HepG2 (cell line): ENCODE measurements around the gene BABAM2. TPM values are rescaled to one million over a fixed set of nuclear protein-coding genes. Genes with fewer than 3 reads are reported as not detected.

ENCODE experiments used
- ATAC-seq: fragments of 200-7000 bp; cut with Tn5 transposase; 3 replicates; pipeline ENCODE4 v1.9.1; 2020; ENCODE audit warnings: mild to moderate bottlenecking, moderate library complexity
- BruUV-seq: library from RNA; stranded (reverse); fragments of 400-500 nt; replicated peaks from 2 replicates; lab custom pipeline; 2021; lab: Mats Ljungman, UMichigan
- CTCF ChIA-PET: fragments of 300-600 bp; formaldehyde crosslinking; extraction: SDS; loops from one replicate; lab custom pipeline; 2021; ENCODE audit warnings: low total read pairs, inconsistent platforms, low intra/inter-chr PET ratio; lab: Yijun Ruan, JAX
- POLR2A ChIA-PET: fragments of 350-600 bp; sonication (Branson Sonifier 250); formaldehyde crosslinking; loops from one replicate; lab custom pipeline; 2020; ENCODE audit warnings: antibody characterized with exemption, inconsistent platforms; lab: Yijun Ruan, JAX
- DNase-seq: peaks from one replicate; pipeline ENCODE4 v3.0.0-alpha.2; 2015; ENCODE audit warnings: low spot score
- FAIRE-seq: peaks from 3 replicates; lab custom pipeline; 2011; peaks lifted over from hg19 to GRCh38; lab: Jason Lieb, UNC
- H2AFZ ChIP-seq: one replicate; pipeline ENCODE4 v1.6.1; 2011; ENCODE audit warnings: low read length, inconsistent platforms
- H3K27ac ChIP-seq: fragments of 300-600 bp; 3 replicates; pipeline ENCODE4 v1.8.0; 2011; ENCODE audit warnings: mixed run types, mild to moderate bottlenecking, mixed read lengths, low read length, inconsistent platforms; ENCODE audit not compliant: insufficient read depth; ENCODE audit errors: extremely low read length
- H3K27me3 ChIP-seq, 2 experiments: fragments of 200-600 bp in 1 of 2; 2 replicates in 1 of 2; 3 replicates in 1 of 2; pipeline versions ENCODE4 v1.6.0 to v1.8.0; 2011; ENCODE audit warnings: low read length in 2 of 2, mild to moderate bottlenecking in 2 of 2, moderate library complexity in 2 of 2, inconsistent platforms in 1 of 2; ENCODE audit not compliant: insufficient read depth in 2 of 2, control insufficient read depth in 1 of 2
- H3K36me3 ChIP-seq, 2 experiments: fragments of 200-600 bp in 1 of 2; replicated peaks in 1 of 2; 2 replicates in 1 of 2; 3 replicates in 1 of 2; pipeline versions ENCODE4 v1.5.1 to v1.8.0; 2011; ENCODE audit warnings: low read length in 2 of 2, inconsistent platforms in 1 of 2; ENCODE audit not compliant: insufficient read depth in 2 of 2, control insufficient read depth in 1 of 2
- H3K4me1 ChIP-seq: 2 replicates; pipeline ENCODE4 v1.5.1; 2012; ENCODE audit warnings: low read length, inconsistent platforms; ENCODE audit not compliant: insufficient read depth
- H3K4me2 ChIP-seq: 2 replicates; pipeline ENCODE4 v1.6.0; 2011; ENCODE audit warnings: low read depth, low read length, inconsistent platforms
- H3K4me3 ChIP-seq, 3 experiments: fragments of 200-600 bp in 1 of 3; sonication (generic), shearing (Covaris generic) in 1 of 3; replicated peaks in 1 of 3; 2 replicates each; pipeline ENCODE4 v1.5.1; 2011 to 2016; ENCODE audit warnings: low read length in 3 of 3, inconsistent platforms in 2 of 3, low read depth in 2 of 3, mild to moderate bottlenecking in 2 of 3, control low read depth in 1 of 3, mixed read lengths in 1 of 3; ENCODE audit not compliant: insufficient read depth in 1 of 3
- H3K79me2 ChIP-seq: one replicate; pipeline ENCODE4 v1.6.1; 2011; ENCODE audit warnings: low read length, inconsistent platforms; ENCODE audit not compliant: insufficient read depth
- H3K9ac ChIP-seq: 2 replicates; pipeline ENCODE4 v1.6.0; 2011; ENCODE audit warnings: mild to moderate bottlenecking, low read depth, low read length, inconsistent platforms; ENCODE audit not compliant: insufficient read depth
- H3K9me3 ChIP-seq: 2 replicates; pipeline ENCODE4 v1.5.1; 2012; ENCODE audit warnings: mild to moderate bottlenecking, low read length
- H4K20me1 ChIP-seq: 2 replicates; pipeline ENCODE4 v1.6.0; 2011; ENCODE audit warnings: inconsistent platforms, mild to moderate bottlenecking, low read length, moderate library complexity; ENCODE audit not compliant: insufficient read depth
- TOE1 ChIP-seq: sonication (generic); formaldehyde crosslinking; IDR thresholded peaks from 2 replicates; pipeline ENCODE4 v1.4.0; 2020; ENCODE audit warnings: mild to moderate bottlenecking, missing genetic modification reagents
- ZNF138 ChIP-seq: sonication (generic); formaldehyde crosslinking; IDR thresholded peaks from 2 replicates; pipeline ENCODE4 v1.5.0; 2020; ENCODE audit warnings: mild to moderate bottlenecking, low read depth, missing genetic modification reagents
- ZNF251 ChIP-seq: sonication (generic); formaldehyde crosslinking; IDR thresholded peaks from 2 replicates; pipeline ENCODE4 v1.9.0; 2021; ENCODE audit warnings: mild to moderate bottlenecking, missing genetic modification reagents
- ZNF292 ChIP-seq: sonication (generic); formaldehyde crosslinking; IDR thresholded peaks from 2 replicates; pipeline ENCODE4 v1.8.1; 2022; ENCODE audit warnings: mild to moderate bottlenecking, low read depth, missing genetic modification reagents, borderline replicate concordance
- ZNF761 ChIP-seq: sonication (generic); formaldehyde crosslinking; conservative IDR thresholded peaks from 2 replicates; pipeline ENCODE4 v1.4.0; 2020; ENCODE audit warnings: mild to moderate bottlenecking, missing genetic modification reagents
- WGBS: methylation state at CpG from one replicate; pipeline ENCODE4 v1.1.6; 2017; ENCODE audit warnings: low lambda C conversion rate; 5-methylcytosine and 5-hydroxymethylcytosine counted together
- in situ Hi-C: cut with HindIII; loops from 2 replicates; pipeline ENCODE4 v1.10.0; 2017; ENCODE audit warnings: low pct_unique_long_range_greater_than_20kb; ENCODE audit not compliant: extremely low pct_ligation_motif_present
- intact Hi-C: fragments of 100-400 bp; cut with micrococcal nuclease; formaldehyde crosslinking; loops from one replicate; pipeline ENCODE4 v1.10.0; 2022; ENCODE audit not compliant: unreplicated experiment
- polyA plus RNA-seq, 8 experiments: library from polyadenylated mRNA; depleted of rRNA in 3 of 8; stranded (reverse) in 7 of 8; unstranded in 1 of 8; fragments of >200 nt; fragmentation: Illumina TruSeq in 4 of 8; extraction: Trizol in 4 of 8; gene quantifications; 2 replicates each; pipeline versions ENCODE4 v1.2.1 to v1.2.3, GENCODE V29; 2011 to 2016; ENCODE audit warnings: low read depth in 4 of 8, missing spikeins in 1 of 8, mixed read lengths in 1 of 8; ENCODE audit not compliant: insufficient read depth in 1 of 8
- total RNA-seq, 5 experiments: library from RNA; depleted of rRNA; stranded (reverse); fragments of >200 nt; fragmentation: Illumina TruSeq; extraction: Trizol; gene quantifications; 2 replicates each; pipeline ENCODE4 v1.2.3, GENCODE V29; 2016; ENCODE audit warnings: low read depth in 1 of 5
- TF ChIP-seq, protein P1 (sequence below): sonication (generic); formaldehyde crosslinking; IDR thresholded peaks from 2 replicates; pipeline ENCODE4 v1.5.0; 2020; ENCODE audit warnings: mild to moderate bottlenecking, missing genetic modification reagents, moderate library complexity
- TF ChIP-seq, protein P2 (sequence below): sonication (generic); formaldehyde crosslinking; IDR thresholded peaks from 2 replicates; pipeline ENCODE4 v1.4.0; 2020; ENCODE audit warnings: missing genetic modification reagents, borderline replicate concordance
- TF ChIP-seq, protein P3 (sequence below): sonication (generic); formaldehyde crosslinking; IDR thresholded peaks from 2 replicates; pipeline ENCODE4 v1.5.0; 2020; ENCODE audit warnings: mild to moderate bottlenecking, low read depth, missing genetic modification reagents, borderline replicate concordance
- TF ChIP-seq, protein P4 (sequence below): sonication (generic); formaldehyde crosslinking; IDR thresholded peaks from 2 replicates; pipeline ENCODE4 v1.4.0; 2020; ENCODE audit warnings: mild to moderate bottlenecking, missing genetic modification reagents

BABAM2 gene
- total and polyA plus RNA-seq, 2 of the 13 experiments (the other 11 are each of a cell fraction or from before 2014, with no cell fraction given): 24.9 to 28.0 TPM

DNA sequence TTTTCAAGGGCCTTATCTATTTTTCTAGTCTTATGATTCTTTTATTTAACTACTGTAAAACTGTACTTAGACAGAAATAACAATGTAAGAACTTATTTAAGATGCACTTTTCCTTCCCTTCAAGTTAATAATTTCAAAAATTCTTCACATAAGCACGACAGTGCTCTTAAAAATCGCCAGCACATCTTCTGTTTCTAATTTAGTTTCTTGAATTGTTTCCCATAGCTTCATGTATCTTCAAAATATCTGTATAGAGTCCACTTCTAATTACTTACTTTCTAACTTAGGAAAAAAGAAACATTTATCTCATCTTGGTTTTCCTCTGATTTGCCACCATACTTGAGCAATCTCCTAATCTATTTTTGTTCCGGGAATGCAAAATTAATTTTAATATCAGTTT is 196.1 kb downstream of the BABAM2 start:
- DNase-seq (no peak), ATAC-seq (no peak), FAIRE-seq (no peak)
- no peak for TF ChIP-seq ZNF138 (CRISPR knock-in tag)
- no peak for TF ChIP-seq ZNF292 (CRISPR knock-in tag)
- TF ChIP-seq, protein P1, sequence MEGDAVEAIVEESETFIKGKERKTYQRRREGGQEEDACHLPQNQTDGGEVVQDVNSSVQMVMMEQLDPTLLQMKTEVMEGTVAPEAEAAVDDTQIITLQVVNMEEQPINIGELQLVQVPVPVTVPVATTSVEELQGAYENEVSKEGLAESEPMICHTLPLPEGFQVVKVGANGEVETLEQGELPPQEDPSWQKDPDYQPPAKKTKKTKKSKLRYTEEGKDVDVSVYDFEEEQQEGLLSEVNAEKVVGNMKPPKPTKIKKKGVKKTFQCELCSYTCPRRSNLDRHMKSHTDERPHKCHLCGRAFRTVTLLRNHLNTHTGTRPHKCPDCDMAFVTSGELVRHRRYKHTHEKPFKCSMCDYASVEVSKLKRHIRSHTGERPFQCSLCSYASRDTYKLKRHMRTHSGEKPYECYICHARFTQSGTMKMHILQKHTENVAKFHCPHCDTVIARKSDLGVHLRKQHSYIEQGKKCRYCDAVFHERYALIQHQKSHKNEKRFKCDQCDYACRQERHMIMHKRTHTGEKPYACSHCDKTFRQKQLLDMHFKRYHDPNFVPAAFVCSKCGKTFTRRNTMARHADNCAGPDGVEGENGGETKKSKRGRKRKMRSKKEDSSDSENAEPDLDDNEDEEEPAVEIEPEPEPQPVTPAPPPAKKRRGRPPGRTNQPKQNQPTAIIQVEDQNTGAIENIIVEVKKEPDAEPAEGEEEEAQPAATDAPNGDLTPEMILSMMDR (CRISPR knock-in tag): no peak
- TF ChIP-seq, protein P2, sequence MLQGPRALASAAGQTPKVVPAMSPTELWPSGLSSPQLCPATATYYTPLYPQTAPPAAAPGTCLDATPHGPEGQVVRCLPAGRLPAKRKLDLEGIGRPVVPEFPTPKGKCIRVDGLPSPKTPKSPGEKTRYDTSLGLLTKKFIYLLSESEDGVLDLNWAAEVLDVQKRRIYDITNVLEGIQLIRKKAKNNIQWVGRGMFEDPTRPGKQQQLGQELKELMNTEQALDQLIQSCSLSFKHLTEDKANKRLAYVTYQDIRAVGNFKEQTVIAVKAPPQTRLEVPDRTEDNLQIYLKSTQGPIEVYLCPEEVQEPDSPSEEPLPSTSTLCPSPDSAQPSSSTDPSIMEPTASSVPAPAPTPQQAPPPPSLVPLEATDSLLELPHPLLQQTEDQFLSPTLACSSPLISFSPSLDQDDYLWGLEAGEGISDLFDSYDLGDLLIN (CRISPR knock-in tag): no peak
- TF ChIP-seq ZNF251: no peak
- TF ChIP-seq ZNF761: no peak
- TF ChIP-seq, protein P3, sequence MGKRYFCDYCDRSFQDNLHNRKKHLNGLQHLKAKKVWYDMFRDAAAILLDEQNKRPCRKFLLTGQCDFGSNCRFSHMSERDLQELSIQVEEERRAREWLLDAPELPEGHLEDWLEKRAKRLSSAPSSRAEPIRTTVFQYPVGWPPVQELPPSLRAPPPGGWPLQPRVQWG (CRISPR knock-in tag): no peak
- no peak for TF ChIP-seq TOE1 (CRISPR knock-in tag)
- TF ChIP-seq, protein P4, sequence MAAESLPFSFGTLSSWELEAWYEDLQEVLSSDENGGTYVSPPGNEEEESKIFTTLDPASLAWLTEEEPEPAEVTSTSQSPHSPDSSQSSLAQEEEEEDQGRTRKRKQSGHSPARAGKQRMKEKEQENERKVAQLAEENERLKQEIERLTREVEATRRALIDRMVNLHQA: no peak
- no peaks in the 10 kb centered on the region for H3K9me3 ChIP-seq
- ChIA-PET CTCF (no interaction called here), POLR2A (no interaction called here)
- H3K27me3 ChIP-seq: no peaks in the 10 kb centered on the region
- H4K20me1 ChIP-seq: no peaks in the 10 kb centered on the region
- BruUV-seq: no TSS peak
- no peak overlapping the region for H2AFZ ChIP-seq
- no peak overlapping the region for H3K27ac ChIP-seq
- in situ Hi-C loops: no loop called here
- WGBS: 96% methylated on average over 3 of the region's 3 CpGs
- H3K4me2 ChIP-seq: no peak overlapping the region
- H3K9ac ChIP-seq: no peak overlapping the region
- intact Hi-C loops: no loop called here
- H3K79me2 ChIP-seq: no peaks in the 10 kb centered on the region
- H3K4me1 ChIP-seq: no peaks in the 10 kb centered on the region
- no peak overlapping the region for H3K4me3 ChIP-seq
- H3K36me3 ChIP-seq: no peaks in the 10 kb centered on the region
